Fibroblast of skin of scalp (primary cell): ENCODE measurements around the gene TMEM248. TPM values are rescaled to one million over a fixed set of nuclear protein-coding genes. Genes with fewer than 3 reads are reported as not detected.
A peak's percentile ranks its signal among the peaks of the same experiment; 100 is the strongest.
"Not testable (repeated sequence)": the region's sequence is repeated elsewhere in the genome, so short reads cannot be mapped to it uniquely, and the experiment has no call there.

Source experiments
- DNase-seq: peaks from one replicate; pipeline ENCODE4 v3.0.0-alpha.2; 2013
- polyA plus RNA-seq, 2 experiments: library from polyadenylated mRNA; unstranded; fragments of 120-200 nt; gene quantifications; one replicate each; pipeline ENCODE4 v1.2.1, GENCODE V29; 2013; ENCODE audit not compliant: insufficient read length in 2 of 2

TMEM248 gene
- 56.6 TPM for polyA plus RNA-seq (2013, experiment 1 of 2; ENCODE audit: insufficient read length)
- 61.9 TPM for polyA plus RNA-seq (2013, experiment 2 of 2; ENCODE audit: insufficient read length)

GRCh38 chr7:66920769-66921395 lies at the start of gene TMEM248:
Gene TMEM248 (plus strand): TSS chr7:66921225. CDS start chr7:66941866, 20,641 bp downstream.
- DNase-seq: peak; percentile 91

DNA sequence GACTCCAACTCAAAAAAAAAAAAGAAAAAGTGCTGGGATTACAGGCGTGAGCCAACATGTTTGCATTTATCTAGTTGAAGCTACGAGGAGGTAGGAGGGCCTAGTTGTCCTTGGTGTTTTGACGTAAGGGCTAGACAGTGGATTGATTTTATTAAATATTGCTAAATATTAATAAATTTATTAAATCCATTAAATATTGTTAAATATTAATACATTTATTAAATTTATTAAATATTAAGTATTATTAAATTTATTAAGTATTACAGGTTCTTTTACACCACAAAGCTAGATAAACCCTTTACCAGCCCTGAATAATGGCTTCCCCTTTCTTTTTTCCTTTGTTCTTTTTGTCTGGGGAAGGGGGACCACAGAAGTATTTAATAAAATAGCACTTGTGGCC lies 47.5 kb upstream of the TMEM248 start:
- no peak for DNase-seq

- DNase-seq: no peak
These were observed 43.3 kb upstream of the TMEM248 start for GRCh38 chr7:66877577-66878300.

DNA sequence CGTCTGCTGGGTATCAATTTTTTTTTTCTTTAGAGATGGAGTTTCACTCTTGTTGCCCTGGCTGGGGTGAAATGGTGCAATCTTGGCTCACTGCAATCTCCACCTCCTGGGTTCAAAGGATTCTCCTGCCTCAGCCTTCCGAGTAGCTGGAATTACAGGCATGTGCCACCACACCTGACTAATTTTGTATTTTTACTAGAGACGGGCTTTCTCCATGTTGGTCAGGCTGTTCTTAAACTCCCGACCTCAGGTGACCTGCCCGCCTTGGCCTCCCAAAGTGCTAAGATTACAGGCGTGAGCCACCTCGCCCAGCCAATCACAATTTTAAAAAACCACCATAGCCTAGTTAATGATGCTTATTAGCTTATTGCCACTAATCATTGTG lies 42.7 kb upstream of the TMEM248 start:
- not testable (repeated sequence) for DNase-seq

DNA sequence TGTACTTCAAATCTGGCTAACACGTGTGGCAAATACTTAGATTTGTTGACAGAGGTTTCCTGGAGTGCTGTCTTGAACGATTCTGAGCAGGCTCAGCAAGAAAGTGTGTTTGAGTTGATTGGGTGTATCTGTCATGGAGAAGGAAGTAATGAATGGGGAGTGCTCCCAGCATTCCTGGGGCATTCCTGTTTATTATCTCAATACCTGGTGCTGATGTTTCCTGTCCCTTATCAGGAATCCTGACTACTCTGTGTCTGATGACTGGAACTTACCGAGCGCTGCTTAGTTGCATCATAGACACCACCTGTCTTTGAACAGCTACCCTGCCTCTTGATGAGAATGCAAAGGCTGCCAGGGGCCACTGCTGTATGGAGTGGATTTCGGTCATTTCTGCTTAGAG lies 41.0 kb upstream of the TMEM248 start:
- no peak for DNase-seq

DNA sequence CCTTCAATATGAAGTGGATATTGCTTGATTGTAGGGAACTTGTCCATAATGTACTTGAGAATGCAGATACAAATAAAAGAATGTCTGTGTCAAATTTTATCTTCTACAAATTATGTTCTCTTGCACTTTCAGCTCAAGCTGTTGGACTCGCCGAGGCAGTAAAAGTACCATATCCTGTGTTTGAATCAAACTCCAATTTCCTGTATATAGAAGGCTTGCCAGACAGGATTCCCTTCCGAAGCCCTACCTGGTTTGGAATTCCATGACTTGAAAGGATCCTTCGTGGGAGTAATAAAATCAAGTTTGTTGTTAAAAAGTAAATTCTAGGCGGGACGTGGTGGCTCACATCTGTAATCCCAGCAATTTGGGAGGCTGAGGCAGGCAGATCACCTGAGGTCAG lies 40.4 kb upstream of the TMEM248 start:
- DNase-seq: not testable (repeated sequence)

GRCh38 chr7:66883716-66884115 lies 37.3 kb upstream of the TMEM248 start:
- peak; percentile 7 for DNase-seq

- DNase-seq: peak; percentile 5
These were observed 36.5 kb upstream of the TMEM248 start for GRCh38 chr7:66884556-66884955.

- no peak for DNase-seq
These were observed 34.9 kb upstream of the TMEM248 start for GRCh38 chr7:66886152-66886551.

GRCh38 chr7:66888223-66888622 lies 32.8 kb upstream of the TMEM248 start:
- not testable (repeated sequence) for DNase-seq

- peak; percentile 40 for DNase-seq
These were observed 26.5 kb upstream of the TMEM248 start for GRCh38 chr7:66894463-66895080.

DNA sequence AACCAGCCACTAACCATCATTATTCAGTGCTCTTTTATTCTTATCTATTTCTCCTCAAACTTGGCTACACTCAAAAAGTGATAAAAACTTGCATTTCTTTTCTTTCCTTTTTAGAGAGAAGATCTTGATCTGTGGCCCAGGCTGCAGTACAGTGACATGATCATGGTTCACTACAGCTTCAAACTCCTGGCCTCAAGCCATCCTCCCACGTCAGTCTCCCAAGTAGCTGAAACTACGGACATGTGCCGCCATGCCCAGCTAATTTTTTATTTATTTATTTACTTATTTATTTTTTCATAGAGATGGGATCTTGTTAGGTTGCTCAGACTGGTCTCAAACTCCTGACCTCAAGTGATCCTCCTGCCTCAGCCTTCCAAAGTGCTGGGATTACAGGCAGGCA lies 24.6 kb upstream of the TMEM248 start:
- DNase-seq: no peak

GRCh38 chr7:66899552-66900280 lies 21.3 kb upstream of the TMEM248 start:
- no peak for DNase-seq

DNA sequence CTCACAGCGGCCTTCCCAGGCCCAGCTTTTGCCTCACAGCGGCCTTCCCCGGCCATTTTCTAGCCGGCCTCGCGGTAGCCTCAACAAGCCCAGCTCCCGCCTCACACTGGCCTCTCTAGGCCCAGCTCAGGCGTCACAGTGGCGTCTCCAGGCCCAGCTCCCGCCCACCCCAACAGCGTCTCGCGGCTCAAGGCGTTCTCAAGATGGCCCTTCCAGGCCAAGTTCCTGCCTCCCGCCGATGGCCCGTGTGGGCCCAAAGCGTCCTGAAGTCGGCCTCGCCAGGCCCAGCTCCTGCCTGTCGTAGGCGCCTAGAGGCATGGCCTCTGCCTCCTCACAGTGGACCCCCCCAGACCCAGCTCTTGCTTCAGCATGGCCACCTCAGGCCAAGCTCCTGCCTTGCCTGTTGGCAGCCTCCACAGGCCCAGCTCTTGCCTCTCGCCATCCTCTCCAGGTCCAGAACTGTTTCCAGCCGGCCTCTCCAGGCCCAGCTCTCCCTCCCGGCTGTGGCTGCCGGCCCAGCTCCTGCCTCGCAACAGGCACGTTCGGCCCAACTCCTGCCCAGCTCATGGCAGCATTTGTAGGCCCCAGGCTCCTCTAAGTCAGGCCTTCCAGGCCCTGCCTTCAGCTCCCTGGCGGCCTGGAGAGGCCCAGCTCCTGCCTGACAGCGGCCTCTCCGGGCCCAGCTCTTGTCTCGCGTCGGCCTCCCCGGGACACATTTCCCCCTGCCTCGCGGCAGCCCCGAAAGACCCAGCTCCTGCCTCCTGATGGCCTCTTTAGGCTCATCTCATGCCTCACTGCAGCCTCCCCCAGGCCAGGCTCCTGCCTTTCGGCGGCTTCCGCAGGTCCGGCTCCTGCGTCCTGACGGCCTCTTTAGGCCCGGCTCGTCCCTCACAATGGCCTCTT lies 18.8 kb upstream of the TMEM248 start:
- DNase-seq: no peak

GRCh38 chr7:66902844-66903180 lies 18.2 kb upstream of the TMEM248 start:
- no peak for DNase-seq

GRCh38 chr7:66903360-66904062 lies 17.5 kb upstream of the TMEM248 start:
- DNase-seq: no peak

GRCh38 chr7:66904063-66904593 lies 16.9 kb upstream of the TMEM248 start:
- DNase-seq: no peak

GRCh38 chr7:66905278-66905677 lies 15.7 kb upstream of the TMEM248 start:
- DNase-seq: no peak

DNA sequence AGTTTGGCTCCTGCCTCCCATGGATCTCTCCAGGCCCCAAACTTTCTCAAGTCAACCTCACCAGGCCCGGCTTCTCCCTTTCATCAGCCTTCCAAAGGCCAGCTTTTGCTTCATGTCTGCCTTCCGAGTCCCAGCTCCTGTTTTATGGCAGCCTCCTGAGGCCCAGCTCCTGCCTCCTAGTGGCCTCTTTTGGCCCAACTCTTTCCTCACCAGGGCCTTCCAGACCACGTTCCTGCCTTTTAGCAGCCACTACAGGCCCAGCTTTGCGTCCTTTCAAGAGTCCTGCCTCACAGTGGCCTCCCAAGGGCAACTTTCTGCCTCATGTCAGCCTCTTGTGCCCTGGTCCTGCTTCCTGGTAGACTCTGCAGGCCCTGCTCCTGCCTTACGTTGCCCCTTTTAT lies 15.3 kb upstream of the TMEM248 start:
- no peak for DNase-seq

DNA sequence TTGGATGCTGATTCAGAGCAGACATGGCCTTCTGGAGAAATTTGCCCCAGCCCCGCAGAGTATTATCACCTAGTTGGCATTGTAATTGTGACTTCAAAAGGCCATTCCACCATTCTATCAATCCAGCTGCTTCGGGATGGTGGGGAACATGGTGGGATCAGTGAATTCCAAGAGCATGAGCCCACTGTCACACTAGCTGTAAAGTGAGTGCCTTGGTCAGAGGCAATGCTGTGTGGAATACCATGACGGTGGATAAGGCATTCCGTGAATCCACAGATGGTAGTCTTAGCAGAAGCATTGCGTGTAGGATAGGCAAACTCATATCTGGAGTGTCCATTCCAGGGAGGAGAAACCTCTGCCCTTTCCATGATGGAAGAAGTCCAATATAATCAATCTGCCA lies 13.3 kb upstream of the TMEM248 start:
- no peak for DNase-seq

GRCh38 chr7:66908598-66908997 lies 12.4 kb upstream of the TMEM248 start:
- not testable (repeated sequence) for DNase-seq
